D721Med (cell line): ENCODE measurements around the gene ZNF451.

Experiments used
- DNase-seq: peaks from one replicate; pipeline ENCODE4 v3.0.0; 2011; ENCODE audit warnings: low spot score; ENCODE audit not compliant: insufficient read length
- FAIRE-seq: peaks from 2 replicates; lab custom pipeline; 2011; peaks lifted over from hg19 to GRCh38; lab: Jason Lieb, UNC
- CTCF ChIP-seq: IDR thresholded peaks from 2 replicates; pipeline ENCODE4 v1.5.1; 2012; ENCODE audit warnings: mild to moderate bottlenecking, control low read depth; ENCODE audit not compliant: insufficient read depth; ENCODE audit errors: missing control alignments

ZNF451 gene

GRCh38 chr6:57216235-57217101, 126.5 kb downstream of the ZNF451 start:
- DNase-seq (no peak), FAIRE-seq (no peak)
- no peak for TF ChIP-seq CTCF

- FAIRE-seq = no peak
- no peak for TF ChIP-seq CTCF
- no peak for DNase-seq
Measured at GRCh38 chr6:57217270-57217669, 127.3 kb downstream of the ZNF451 start.
